ENCODE results near the gene KHDRBS1. TPM values are rescaled to one million over a fixed set of nuclear protein-coding genes. Genes with fewer than 3 reads are reported as not detected.

The KHDRBS1 gene
- total and polyA plus RNA-seq, 7 experiments from 2014 or later: 89.2 to 162 (median 116) TPM

- Histone ChIP-seq H3K4me1 (ENCODE audit: control insufficient read depth in 2 of 2, insufficient read depth in 2 of 2, low read length in 2 of 2) (no peaks in the 10 kb centered on the region), H3K27ac (ENCODE audit: low read depth, low read length) (no peak overlapping the region), H3K4me3 (ENCODE audit: low read length) (no peak overlapping the region), H3K9me3 (ENCODE audit: control insufficient read depth in 2 of 3, low read length in 3 of 3) (no peaks in the 10 kb centered on the region), H3K36me3 (ENCODE audit: control insufficient read depth in 2 of 3, insufficient read depth in 3 of 3, low read length in 3 of 3) (peaks cover 0 to 68% (median 13%) of the 10 kb centered on the region in 3 experiments), H3K27me3 (ENCODE audit: control insufficient read depth in 2 of 2, insufficient read depth in 2 of 2, low read length in 2 of 2) (no peaks in the 10 kb centered on the region)
- CTCF ChIA-PET: no interaction called here
- H3K9me3 Mint-ChIP-seq: peaks cover 0 to 1% (median 0%) of the 10 kb centered on the region in 11 donors
- H3K36me3 Mint-ChIP-seq: peaks cover 4 to 41% (median 12%) of the 10 kb centered on the region in 5 donors
- no peak overlapping the region for H3K4me3 Mint-ChIP-seq
- intact Hi-C loops (cut with micrococcal nuclease): no loop called here
- H3K4me1 Mint-ChIP-seq: peaks cover 0 to 3% (median 0%) of the 10 kb centered on the region in 7 donors
- ATAC-seq (no peak), DNase-seq (no peak)
- POLR2A ChIA-PET: interaction anchor here (0.9 to 1.1 kb wide), 2 partner anchors 17 to 19 kb away, joined by 3 to 4 read pairs; partner anchors contain the start of genes KPNA6 and TMEM39B
- H3K27me3 Mint-ChIP-seq: no peaks in the 10 kb centered on the region
- no peak overlapping the region for H3K27ac Mint-ChIP-seq
These were observed 77.9 kb downstream of the KHDRBS1 start for GRCh38 chr1:32091591-32091990.

Small RNAs within 50 kb of the gene (microRNA-seq; reads per million reads assigned to microRNA genes)
- gene MIR5585 (ENCODE audit: borderline microRNAs expressed): not detected

Other genes with a start within 250 kb of the KHDRBS1 start
- gene ADGRB2, start 249.5 kb upstream of the KHDRBS1 start, total RNA-seq: 1 to 10 TPM in 1 of 5 experiments, under 1 TPM in 4; 0.11 to 4.3 (median 0.43) TPM
- gene ADGRB2, start 249.5 kb upstream of the KHDRBS1 start, polyA plus RNA-seq: not detected
- gene SPOCD1, start 197.8 kb upstream of the KHDRBS1 start, total RNA-seq: under 1 TPM in 2 of 5 experiments, not detected in 3; 0.21 to 0.38 TPM
- not detected for gene SPOCD1, start 197.8 kb upstream of the KHDRBS1 start, polyA plus RNA-seq
- 100 to 1,000 TPM; 196 to 449 (median 271) TPM for gene PTP4A2, start 75.5 kb upstream of the KHDRBS1 start, total RNA-seq
- gene PTP4A2, start 75.5 kb upstream of the KHDRBS1 start, polyA plus RNA-seq: 100 to 1,000 TPM; 276 to 398 TPM
- 10 to 100 TPM; 11.4 to 35.9 (median 26.4) TPM for gene TMEM39B, start 59.1 kb downstream of the KHDRBS1 start, total RNA-seq
- gene TMEM39B, start 59.1 kb downstream of the KHDRBS1 start, polyA plus RNA-seq: 1 to 10 TPM; 2.7 to 4.9 TPM
- 10 to 100 TPM; 47.4 to 63.7 (median 51.6) TPM for gene KPNA6, start 94.2 kb downstream of the KHDRBS1 start, total RNA-seq
- 10 to 100 TPM; 19.5 to 26.8 TPM for gene KPNA6, start 94.2 kb downstream of the KHDRBS1 start, polyA plus RNA-seq
- gene TXLNA, start 165.8 kb downstream of the KHDRBS1 start, total RNA-seq: 10 to 100 TPM; 16.7 to 83.3 (median 36.3) TPM
- gene TXLNA, start 165.8 kb downstream of the KHDRBS1 start, polyA plus RNA-seq: 10 to 100 TPM; 20.4 to 31.4 TPM
- 10 to 100 TPM in 1 of 5 experiments, 1 to 10 TPM in 4; 6.2 to 39.0 (median 8.7) TPM for gene CCDC28B, start 186.7 kb downstream of the KHDRBS1 start, total RNA-seq
- gene CCDC28B, start 186.7 kb downstream of the KHDRBS1 start, polyA plus RNA-seq: 10 to 100 TPM; 11.7 to 16.1 TPM
- 1 to 10 TPM; 2.3 to 4.6 (median 2.5) TPM for gene IQCC, start 191.8 kb downstream of the KHDRBS1 start, total RNA-seq
- gene IQCC, start 191.8 kb downstream of the KHDRBS1 start, polyA plus RNA-seq: 1 to 10 TPM; 1.8 to 3.0 TPM
- not detected for gene DCDC2B, start 195.2 kb downstream of the KHDRBS1 start, total RNA-seq
- gene DCDC2B, start 195.2 kb downstream of the KHDRBS1 start, polyA plus RNA-seq: under 1 TPM in 1 of 2 donors, not detected in 1; 0.25 TPM
- 10 to 100 TPM; 15.9 to 29.6 (median 21.4) TPM for gene TMEM234, start 208.5 kb downstream of the KHDRBS1 start, total RNA-seq
- gene TMEM234, start 208.5 kb downstream of the KHDRBS1 start, polyA plus RNA-seq: 1 to 10 TPM; 5.9 to 6.1 TPM
- gene EIF3I, start 208.5 kb downstream of the KHDRBS1 start, total RNA-seq: 100 to 1,000 TPM in 3 of 5 experiments, 10 to 100 TPM in 2; 82.6 to 182 (median 104) TPM
- gene EIF3I, start 208.5 kb downstream of the KHDRBS1 start, polyA plus RNA-seq: 100 to 1,000 TPM; 185 to 189 TPM
- 1 to 10 TPM in 3 of 5 experiments, under 1 TPM in 2; 0.48 to 2.0 (median 1.4) TPM for gene FAM167B, start 233.4 kb downstream of the KHDRBS1 start, total RNA-seq
- not detected for gene FAM167B, start 233.4 kb downstream of the KHDRBS1 start, polyA plus RNA-seq
- gene LCK, start 237.4 kb downstream of the KHDRBS1 start, total RNA-seq: 100 to 1,000 TPM; 245 to 509 (median 469) TPM
- gene LCK, start 237.4 kb downstream of the KHDRBS1 start, polyA plus RNA-seq: 1,000 to 10,000 TPM in 1 of 2 donors, 100 to 1,000 TPM in 1; 897 to 1,109 TPM

Measured in naive thymus-derived CD4-positive, alpha-beta T cell (primary cell).